GM18867 (cell line): ENCODE measurements around the gene EDC3.
A peak's percentile ranks its signal among the peaks of the same experiment; 100 is the strongest.
"Not testable (repeated sequence)": the region's sequence is repeated elsewhere in the genome, so short reads cannot be mapped to it uniquely, and the experiment has no call there.

Experiments used
- ATAC-seq: cut with Tn5 transposase; IDR thresholded peaks from one replicate; pipeline ENCODE4 v1.9.1; 2021; ENCODE audit warnings: mild to moderate bottlenecking, moderate library complexity; ENCODE audit not compliant: unreplicated experiment

EDC3 gene, protein sequence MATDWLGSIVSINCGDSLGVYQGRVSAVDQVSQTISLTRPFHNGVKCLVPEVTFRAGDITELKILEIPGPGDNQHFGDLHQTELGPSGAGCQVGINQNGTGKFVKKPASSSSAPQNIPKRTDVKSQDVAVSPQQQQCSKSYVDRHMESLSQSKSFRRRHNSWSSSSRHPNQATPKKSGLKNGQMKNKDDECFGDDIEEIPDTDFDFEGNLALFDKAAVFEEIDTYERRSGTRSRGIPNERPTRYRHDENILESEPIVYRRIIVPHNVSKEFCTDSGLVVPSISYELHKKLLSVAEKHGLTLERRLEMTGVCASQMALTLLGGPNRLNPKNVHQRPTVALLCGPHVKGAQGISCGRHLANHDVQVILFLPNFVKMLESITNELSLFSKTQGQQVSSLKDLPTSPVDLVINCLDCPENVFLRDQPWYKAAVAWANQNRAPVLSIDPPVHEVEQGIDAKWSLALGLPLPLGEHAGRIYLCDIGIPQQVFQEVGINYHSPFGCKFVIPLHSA

DNA sequence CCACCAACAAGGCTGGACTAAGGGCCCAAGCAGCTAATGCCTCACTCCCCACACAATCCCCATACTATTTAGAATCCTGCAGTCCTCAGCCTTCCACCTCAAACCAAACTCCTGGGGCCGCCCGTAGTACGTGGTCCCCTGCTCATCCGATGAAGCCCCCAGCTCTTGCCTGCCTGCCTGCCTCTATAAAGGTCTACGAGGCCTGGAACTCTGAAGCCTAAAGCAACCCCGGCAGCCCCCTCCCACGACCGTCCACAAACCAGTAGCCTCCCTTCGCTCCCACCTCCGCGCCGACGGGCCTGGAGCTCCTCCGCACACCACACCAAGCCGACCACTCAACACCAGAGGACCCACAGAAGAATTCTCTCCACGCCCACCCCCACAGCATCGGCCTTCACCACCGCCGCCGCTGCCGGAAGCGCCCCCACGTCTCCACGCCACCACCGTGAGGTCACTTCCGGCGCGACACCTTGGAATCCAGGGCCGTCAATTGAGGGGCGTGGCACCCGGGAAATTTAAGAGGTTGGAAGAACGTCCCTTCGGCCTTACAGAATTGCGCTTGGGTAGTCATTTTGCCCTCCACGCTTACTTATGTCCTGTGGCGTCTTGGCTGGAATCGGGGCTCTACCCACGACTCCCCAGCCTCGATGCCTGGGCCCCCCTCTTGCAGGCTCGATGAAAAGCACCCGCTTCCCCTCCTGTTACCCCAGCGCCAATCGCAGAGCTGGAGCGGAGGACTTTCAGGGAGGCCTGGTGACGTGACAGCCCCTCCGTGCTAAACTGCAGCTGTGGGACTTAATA is at the start of gene EDC3:
Gene EDC3 (minus strand): TSS at position 428 of the 801 bp plus-strand sequence. CDS start 20,900 bp downstream, outside the sequence.
- ATAC-seq = peak; percentile 84

DNA sequence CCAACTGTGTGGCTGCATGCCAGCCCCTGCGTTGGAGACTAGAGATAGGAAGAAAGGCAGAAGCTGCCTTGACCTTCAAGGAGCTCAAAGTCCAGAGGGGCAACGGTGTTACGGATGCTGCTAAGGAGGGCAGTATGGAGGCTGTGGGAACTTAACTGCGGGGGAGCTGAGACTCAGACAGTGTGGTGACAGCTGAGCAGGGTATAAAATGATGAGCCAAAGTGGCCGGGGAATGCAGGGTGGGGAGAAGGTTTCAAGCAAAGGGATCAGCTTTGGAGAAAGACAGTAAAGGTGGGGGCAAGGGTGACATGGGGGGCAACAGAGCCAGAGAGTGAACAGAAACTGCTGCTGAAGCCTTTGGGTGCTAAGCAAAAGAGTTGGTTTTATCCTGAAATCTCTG is 46.6 kb upstream of the EDC3 start:
- no peak for ATAC-seq

DNA sequence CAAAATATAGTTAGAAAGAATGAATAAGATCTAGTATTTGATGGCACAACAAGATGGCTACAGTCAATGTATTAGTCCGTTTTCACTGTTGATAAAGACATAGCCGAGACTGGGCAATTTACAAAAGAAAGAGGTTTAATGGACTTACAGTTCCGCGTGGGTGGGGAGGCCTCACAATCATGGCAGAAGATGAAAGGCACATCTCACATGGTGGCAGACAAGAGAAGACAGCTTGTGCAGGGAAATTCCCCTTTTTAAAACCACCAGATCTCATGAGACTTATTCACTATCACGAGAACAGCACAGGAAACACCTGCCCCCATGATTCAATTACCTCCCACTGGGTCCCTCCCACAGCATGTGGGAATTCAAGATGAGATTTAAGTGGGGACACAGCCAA is 42.4 kb upstream of the EDC3 start:
- ATAC-seq = not testable (repeated sequence)

DNA sequence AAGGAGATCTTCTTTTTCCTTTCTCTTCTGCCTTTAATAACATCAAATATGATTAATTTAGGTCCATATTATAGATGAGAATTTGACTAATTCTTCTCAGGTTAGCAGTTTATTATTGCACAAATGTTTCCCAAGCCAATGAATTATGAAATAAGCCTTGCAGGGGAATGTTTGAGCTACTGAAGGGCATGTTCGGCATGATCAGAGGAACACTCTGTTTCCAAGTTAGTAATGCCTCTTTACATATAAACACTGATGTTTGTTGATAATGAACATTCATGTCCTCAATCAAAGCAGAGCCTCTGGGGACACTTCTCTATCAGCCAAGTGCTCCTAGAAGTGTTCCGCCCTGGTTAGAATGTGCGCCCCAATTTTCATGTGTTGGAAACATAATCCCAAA is 39.5 kb upstream of the EDC3 start:
- ATAC-seq = no peak

DNA sequence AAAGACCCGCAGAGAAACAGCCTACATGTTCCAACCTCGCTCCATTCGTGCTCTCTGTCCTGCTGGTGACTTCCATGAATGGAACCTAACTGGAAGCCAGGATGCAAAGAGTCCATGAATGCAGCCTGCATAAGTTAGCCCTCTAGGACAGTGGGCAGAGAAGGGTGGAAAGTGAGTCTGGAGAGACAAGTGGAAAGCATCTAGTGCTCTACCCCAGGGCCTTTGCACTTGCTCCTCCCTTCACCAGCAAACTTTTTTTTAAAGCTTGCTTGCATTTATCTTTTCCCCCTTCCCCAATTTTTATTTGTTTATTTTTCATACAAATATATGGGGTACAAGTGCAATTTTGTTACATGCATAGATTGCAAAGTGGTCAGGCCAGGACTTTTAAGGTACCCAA is 37.4 kb upstream of the EDC3 start:
- ATAC-seq = no peak

DNA sequence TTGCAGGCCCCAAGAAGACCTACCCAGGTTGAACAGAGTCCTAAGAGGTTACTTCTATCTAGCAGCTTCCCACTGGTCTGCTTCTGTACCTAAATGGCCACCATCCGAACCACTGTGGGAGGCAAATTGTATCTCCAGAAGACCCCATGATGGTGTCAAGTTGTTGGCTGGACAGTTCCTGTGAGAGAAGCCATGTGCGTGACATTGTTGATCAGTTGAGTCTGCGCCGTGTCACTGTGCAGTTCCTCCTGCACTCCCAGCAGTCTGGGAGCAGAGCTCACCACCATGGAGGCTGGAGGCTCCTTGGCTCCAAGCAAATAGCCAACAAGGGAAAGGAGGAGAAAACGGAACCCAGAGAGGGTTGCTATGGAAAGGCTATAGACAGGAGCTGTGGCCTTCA is 37.0 kb upstream of the EDC3 start:
- no peak for ATAC-seq

DNA sequence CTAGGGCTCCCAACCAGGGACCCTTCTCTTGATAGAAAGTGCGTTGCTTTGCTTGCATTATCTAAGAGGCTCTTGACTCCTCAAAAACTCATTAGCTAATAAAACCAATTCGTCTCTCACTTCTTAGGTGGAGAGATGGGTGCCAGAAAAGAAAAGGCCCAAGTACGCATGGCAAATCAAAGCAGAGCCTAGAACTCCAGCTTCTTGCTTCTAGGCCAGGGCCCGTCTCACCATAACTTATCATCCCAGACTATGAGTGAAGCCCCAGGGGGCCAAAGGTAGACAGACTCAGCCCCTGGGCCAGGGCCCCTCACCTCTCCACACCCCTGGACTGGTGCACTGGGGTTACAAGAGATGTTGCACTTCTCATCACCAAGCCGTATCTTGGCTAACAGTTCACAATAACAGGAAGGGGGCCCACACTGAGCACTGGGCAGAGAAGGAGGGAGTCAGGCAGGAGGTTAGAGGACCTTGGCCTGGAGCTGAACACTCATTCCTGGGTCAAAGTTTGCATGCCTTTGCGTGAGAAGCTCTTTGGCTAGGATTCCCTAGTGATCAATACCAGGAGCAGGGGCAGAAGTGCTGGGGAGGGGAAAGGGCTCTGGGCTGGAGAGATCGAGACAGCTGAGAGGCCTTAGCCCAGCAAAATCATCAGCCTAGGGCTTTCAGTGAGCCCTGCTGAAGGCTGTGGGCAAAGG is 34.9 kb upstream of the EDC3 start:
- no peak for ATAC-seq

DNA sequence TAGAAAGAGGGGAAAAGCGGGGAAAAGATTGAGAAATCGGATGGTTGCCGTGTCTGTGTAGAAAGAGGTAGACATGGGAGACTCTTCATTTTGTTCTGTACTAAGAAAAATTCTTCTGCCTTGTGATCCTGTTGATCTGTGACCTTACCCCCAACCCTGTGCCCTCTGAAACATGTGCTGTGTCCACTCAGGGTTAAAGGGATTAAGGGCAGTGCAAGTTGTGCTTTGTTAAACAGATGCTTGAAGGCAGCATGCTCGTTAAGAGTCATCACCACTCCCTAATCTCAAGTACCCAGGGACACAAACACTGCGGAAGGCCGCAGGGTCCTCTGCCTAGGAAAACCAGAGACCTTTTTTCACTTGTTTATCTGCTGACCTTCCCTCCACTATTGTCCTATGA is 33.5 kb upstream of the EDC3 start:
- not testable (repeated sequence) for ATAC-seq

DNA sequence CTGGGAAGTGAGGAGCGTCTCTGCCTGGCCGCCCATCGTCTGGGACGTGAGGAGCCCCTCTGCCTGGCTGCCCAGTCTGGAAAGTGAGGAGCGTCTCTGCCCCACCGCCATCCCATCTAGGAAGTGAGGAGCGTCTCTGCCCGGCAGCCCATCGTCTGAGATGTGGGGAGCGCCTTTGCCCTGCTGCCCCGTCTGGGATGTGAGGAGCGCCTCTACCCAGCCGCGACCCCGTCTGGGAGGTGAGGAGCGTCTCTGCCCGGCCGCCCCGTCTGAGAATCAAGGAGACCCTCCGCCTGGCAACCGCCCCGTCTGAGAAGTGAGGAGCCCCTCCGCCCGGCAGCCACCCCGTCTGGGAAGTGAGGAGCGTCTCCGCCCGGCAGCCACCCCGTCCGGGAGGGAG is 32.9 kb upstream of the EDC3 start:
- ATAC-seq = not testable (repeated sequence)

DNA sequence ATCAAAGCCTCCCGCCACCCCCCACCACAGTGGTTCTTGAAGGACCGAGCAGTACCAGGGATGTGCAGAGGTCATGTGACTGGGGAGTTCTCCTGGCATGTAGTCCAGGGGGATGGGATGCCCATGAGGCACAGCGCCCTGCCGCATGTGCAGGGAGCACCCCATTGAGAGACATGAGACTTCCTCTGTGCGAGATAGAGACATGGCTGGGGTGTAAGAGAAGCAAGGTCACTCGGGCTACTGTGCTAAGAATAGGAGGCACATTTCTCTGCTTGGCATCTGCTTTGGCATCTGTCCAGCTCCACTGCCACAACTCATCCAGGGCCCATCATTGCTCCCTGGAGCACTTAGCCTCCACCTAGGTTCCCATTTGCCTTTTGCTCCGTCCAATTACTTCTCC is 31.9 kb upstream of the EDC3 start:
- no peak for ATAC-seq

DNA sequence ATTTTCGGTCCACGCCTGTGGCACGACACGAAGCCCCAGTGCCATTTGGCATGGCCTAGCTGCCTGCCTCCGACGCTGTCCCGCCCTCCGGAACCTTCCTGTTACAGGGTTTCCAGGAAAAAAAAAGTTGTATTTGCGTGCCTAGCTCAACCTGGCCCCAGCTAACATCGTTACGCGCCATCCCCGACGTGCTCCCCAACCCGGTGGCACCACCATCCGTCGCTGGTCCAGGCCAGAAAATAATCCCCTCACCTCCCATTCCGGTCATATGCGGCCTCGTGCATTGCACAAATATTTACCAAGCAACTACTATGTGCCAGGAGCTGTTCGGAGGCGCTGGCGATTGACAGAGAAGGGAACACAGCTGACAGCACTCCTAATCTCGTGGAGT is 30.9 kb upstream of the EDC3 start:
- ATAC-seq = no peak

DNA sequence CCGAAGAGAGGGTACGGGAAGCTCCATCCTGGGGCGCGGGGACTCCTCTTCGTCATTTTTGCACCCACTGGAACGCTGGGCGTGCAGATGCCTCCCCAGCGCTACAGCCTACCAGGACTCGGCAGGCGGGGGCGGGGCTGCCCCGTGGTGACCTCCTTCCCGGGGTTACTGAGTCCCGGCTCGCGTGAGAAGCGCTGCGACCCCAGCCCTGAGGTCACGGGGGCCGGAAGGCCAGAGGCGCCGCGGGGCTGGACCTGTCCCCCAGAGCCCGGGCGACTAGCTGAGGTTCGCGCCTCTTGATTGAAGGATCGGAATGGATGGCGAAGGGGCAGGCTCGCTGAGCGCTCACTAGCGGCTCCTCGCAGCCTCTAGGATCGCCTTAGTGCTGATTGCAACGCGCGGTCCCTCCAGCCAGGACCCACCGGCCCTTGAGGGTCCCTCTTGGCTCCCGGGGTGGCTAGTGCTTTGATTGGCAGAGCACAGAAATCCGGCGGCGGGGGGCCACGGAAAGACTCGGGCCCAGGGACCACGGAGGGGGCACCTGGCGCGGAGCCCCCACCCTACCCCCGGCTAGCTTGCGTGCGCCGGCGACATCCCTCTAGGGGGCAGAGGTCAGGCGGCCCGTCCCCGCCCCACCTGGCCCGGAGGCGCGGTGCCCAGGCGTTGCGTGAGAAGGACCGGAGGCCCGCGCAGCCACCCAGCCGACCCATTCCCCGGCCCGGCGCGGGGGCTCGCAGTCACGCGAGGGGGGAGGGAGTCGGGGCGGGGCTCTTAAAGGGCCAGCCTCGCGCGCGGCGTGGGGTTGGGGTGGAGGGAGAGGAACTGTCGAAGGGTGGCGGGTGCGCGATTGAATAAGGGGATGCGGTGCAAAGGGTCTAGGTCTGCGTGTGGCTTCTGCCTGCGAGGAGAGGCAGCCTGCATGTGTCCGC is 30.3 kb upstream of the EDC3 start:
- ATAC-seq = peak; percentile 37

DNA sequence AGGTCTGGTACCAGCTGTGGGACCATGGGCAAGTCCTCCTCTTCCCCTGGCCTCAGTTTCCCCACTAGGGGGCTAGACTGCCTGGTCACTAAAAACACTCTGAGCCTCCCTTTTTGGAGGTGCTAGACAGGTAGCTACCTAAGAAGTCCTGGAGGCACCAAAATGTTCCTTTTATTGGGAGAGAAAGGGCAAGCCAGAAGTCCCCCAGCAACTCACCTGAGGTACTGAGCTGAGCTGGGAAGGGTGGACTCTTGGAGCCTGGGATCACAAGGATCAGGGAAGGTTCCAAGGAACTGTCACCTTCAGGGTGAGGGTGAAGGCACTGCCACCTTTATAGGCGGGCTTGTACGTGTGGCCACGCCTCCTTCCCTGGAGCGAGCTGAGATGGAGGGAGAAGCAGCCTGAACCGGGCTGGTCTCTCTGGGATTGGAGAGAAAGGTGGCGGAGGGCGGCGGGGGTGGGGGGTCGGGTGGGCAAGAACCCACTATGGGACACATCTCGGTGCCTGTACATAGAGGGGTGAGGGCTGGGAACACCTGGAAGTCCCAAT is 29.5 kb upstream of the EDC3 start, which contains the start of gene CYP1A1:
Gene CYP1A1 (minus strand): TSS at position 304 of the 550 bp plus-strand sequence. CDS start 2,431 bp downstream, outside the sequence.
- ATAC-seq = peak; percentile 24

DNA sequence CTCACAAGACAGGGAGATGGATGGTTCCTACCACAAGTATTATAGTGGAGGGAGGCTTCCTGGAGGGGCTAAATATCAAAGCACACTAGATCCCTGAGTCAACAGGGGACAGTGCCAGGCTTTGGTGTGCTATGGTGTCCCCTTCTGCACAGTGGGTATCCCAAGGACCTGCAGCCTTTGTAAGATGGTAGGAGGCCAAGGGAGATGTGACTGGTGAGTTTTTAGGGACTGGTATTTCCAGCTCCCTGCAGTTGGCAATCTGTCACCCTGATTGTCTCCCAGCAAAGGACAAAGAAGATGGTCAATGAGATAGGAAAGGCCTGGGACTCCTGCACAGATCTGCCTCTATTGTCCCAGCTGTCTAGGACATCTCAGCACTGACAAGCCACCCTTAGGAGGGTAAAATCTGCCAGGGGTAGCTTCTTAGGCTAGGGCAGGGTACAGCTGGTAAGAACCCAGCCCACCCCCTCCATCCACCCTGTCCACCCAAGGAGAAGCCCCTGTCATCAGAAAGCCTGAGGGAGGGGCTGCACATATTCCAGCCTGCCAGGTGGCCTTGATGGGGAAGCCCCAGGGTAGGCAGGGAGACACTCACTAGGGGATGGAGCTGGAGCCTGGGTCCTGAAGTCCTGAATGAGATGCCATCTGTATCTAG is 28.9 kb upstream of the EDC3 start:
- no peak for ATAC-seq

DNA sequence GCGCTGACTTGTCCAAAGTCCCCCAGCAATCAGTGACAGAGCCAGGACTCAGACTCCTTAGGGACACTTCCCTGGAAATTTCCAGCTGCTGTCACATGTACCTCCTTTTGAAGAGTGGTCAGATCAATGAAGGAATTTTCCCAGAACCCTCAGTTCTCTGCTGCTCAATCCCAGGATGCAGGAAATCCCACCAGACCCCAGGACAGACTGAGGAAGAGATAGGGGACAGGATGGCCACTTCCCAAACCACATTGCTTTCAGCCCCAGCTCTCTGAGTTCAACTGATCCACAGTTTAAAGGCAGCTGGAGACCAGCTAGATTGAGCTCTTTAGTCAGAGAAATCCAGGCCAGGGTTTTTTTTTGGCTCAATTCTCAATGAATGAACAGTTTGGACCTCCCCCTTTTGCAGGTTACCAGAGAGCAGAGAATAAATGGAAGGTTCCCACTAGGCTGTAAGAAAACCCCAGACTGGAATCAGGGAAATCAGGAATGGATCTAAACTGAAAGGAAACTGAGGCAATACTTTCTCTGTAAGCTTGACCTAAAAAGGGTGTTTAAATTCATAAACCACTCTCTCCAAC is 28.0 kb upstream of the EDC3 start:
- ATAC-seq = no peak

DNA sequence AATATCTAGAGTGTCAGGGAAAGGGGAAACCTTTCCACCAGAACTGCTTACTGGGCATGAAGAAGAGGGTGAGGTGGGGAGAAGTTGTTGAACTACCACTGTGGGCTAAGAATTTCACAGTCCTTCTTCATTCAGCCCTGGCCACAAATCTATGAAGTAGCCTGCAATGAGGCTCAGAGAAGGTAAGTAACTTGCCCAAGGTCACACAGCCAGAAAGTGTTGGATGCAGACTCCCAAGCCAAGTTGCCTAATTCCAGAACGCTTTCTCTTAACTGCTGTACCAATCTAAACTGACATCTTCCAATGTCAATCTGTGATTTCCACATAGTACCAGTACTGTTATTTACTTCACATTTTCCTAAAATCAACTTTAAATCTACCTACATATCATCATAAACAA is 27.4 kb upstream of the EDC3 start:
- no peak for ATAC-seq

DNA sequence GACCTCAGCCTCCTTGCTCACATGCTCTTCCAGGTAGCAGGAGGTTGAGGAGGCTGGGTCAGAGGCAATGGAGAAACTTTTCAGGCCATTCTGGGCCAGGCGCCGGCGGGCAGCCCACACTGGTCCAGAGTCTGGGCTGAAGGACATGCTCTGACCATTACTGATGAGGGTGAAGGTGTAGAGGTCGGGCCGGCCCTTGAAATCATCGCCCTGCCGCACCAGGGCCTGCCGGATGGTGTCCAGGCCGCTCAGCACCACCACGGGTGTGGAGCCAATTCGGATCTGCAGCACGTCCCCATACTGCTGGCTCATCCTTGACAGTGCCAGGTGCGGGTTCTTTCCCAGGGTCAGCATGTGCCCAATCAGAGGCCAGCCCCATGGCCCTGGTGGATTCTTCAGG is 26.8 kb upstream of the EDC3 start:
- ATAC-seq = no peak

DNA sequence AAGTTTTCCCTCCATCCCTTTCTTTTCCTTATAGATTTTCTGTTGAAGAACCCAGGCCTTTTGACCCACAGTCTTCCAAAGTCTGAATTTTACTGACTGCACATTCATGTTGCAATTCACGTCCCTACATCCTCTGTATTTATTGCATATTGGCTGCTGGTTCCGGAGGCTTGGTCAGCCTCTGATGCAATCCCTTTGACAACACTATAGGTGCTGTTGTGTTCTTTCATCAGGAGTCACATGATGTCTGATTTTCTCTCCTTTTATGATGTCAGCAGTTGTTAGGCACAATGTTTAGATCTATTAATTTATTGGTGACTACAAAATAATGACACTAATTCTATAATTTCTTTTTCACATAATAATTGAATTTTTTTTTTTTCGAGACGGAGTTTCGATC is 20.8 kb upstream of the EDC3 start:
- ATAC-seq = no peak

DNA sequence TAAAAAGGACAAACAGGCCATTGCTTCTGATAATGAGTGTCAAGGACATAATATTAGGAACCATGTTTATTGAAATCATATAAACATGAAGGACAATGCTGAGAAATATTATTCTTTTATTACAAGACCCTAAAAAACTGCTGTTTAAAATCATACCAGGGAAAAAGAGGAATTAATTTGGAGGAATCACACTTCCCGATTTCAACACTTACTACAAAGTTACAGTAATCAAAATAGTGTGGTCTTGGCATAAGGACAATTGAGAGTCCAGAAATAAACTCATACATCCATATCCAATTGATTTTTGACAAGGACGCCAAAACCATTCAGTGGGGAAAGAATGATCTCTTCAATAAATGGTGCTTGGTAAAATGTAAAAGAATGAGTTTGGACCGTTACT is 16.5 kb upstream of the EDC3 start:
- ATAC-seq = no peak
